ENCODE data around the gene HDAC9. TPM values are rescaled to one million over a fixed set of nuclear protein-coding genes. Genes with fewer than 3 reads are reported as not detected.
"Not testable (repeated sequence)": the region's sequence is repeated elsewhere in the genome, so short reads cannot be mapped to it uniquely, and the experiment has no call there.

HDAC9 gene
- total RNA-seq, 1 experiment from 2014 or later: 2.1 TPM

DNA sequence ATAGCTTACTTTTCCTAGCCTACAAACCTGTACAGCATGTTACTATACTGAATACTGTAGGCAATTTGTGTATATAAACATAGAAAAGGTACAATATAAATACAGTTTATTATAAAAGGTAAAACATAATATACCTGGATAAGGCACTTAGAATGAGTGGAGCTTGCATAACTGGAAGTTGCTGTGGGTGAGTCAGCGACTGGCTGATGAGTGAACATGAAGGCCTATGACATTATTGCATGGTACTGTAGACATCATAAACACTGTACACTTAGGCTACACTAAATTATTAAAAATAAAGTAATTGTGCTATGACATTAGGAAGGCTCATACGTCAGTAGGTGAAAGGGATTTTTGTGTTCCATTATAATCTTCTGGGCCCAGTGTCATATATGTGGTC is 228.8 kb downstream of the HDAC9 start:
- Histone ChIP-seq H3K4me3 (ENCODE audit: insufficient read depth, low read depth, low read length) (no peak overlapping the region), H3K27me3 (ENCODE audit: control insufficient read depth, insufficient read depth, low read length) (no peaks in the 10 kb centered on the region), H3K36me3 (replicated peaks; ENCODE audit: control insufficient read depth, insufficient read depth, low read length) (no peaks in the 10 kb centered on the region)
- DNase-seq: no peak

DNA sequence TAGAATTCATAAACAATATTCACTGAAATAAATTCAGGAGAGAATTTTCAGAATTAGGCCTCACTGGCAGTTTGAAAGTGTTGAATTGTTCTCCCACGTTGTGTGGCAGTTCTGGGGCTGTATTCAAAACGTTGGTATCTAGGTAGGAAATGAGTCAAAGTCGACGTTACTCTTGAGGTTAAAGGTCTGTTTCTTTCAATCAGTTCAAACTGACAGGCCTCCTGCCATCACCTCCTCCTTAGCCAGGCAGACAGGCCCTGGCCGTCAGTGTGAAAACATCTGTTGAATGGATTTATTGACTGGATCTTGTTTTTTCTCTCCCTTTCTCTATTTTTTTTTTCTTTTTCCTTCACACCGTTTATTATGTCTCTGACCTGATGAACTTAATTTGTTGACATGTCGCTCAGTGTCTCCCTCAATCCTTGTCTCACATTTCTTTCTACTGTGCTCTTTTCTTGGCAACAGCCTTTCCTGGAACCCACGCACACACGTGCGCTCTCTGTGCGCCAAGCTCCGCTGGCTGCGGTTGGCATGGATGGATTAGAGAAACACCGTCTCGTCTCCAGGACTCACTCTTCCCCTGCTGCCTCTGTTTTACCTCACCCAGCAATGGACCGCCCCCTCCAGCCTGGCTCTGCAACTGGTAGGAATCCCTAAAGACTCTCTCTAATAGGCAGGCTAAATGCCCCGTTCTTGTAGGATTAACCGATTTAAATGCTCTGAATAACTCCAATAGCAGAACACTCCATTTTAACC is 231.7 kb downstream of the HDAC9 start:
- no peak overlapping the region for H3K4me3 ChIP-seq (ENCODE audit: insufficient read depth, low read depth, low read length)
- no peak for DNase-seq
- no peaks in the 10 kb centered on the region for H3K36me3 ChIP-seq (replicated peaks; ENCODE audit: control insufficient read depth, insufficient read depth, low read length)
- H3K27me3 ChIP-seq (ENCODE audit: control insufficient read depth, insufficient read depth, low read length): no peaks in the 10 kb centered on the region

DNA sequence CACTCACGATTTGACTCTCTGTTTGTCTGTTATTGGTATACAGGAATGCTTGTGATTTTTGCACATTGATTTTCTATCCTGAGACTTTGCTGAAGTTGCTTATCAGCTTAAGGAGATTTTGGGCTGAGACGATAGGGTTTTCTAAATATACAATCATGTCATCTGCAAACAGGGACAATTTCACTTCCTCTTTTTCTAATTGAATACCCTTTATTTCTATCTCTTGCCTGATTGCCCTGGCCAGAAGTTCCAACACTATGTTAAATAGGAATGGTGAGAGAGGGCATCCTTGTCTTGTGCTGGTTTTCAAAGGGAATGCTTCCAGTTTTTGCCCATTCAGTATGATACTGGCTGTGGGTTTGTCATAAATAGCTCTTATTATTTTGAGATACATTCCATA is 240.5 kb downstream of the HDAC9 start:
- not testable (repeated sequence) for H3K4me3 ChIP-seq (ENCODE audit: insufficient read depth, low read depth, low read length); H3K27me3 ChIP-seq (ENCODE audit: control insufficient read depth, insufficient read depth, low read length); H3K36me3 ChIP-seq (replicated peaks; ENCODE audit: control insufficient read depth, insufficient read depth, low read length); DNase-seq

DNA sequence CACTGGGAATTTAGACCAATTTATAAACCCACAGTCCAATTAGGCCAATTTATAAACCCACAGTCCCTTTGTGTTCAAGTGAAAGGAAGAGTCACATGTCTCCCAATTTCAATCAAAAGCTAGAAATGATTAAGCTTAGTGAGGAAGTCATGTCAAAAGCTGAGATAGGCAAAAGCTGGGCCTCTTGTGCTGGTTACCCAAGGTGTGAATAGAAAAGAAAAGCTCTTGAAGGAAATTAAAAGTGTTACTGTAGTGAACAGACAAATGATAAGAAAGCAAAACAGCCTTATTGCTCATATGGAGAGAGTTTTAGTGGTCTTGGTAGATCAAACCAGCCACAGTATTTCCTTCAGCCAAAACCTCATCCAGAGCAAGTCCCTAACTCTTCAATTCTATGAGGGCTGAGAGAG is 245.0 kb downstream of the HDAC9 start:
- DNase-seq: no peak
- H3K36me3 ChIP-seq (replicated peaks; ENCODE audit: control insufficient read depth, insufficient read depth, low read length): no peaks in the 10 kb centered on the region
- no peak overlapping the region for H3K4me3 ChIP-seq (ENCODE audit: insufficient read depth, low read depth, low read length)
- no peaks in the 10 kb centered on the region for H3K27me3 ChIP-seq (ENCODE audit: control insufficient read depth, insufficient read depth, low read length)

DNA sequence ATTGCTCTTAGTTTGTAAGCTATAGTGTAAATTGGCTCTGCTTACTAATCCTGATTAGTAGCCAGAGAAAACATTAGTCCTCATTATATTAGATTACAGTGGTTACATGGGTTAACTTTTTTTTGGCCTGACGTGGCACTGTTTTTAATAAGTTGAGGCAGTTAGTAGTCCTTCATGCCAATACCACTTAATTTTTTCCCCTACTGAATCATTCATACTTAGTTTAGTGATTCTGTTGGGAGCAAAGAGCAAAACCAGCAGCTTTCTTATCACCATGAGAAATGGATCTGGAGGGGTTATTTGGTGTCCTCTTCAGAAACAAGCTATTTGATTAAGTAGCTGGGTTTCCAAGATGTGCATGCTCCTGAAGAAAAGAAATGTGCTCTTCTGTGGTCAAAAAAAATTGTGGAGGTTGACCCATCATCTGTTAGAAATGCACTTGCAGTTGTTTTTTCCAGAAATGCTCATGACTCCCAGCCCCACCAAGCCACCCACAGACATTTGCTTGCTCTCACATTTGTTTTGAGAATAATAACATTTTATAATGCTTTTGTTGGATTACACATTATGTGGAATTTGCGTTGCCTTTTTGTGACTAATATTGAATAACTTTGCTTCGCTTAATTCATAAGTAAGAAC is 258.5 kb downstream of the HDAC9 start:
- Histone ChIP-seq H3K36me3 (replicated peaks; ENCODE audit: control insufficient read depth, insufficient read depth, low read length) (no peaks in the 10 kb centered on the region), H3K27me3 (ENCODE audit: control insufficient read depth, insufficient read depth, low read length) (no peaks in the 10 kb centered on the region), H3K4me3 (ENCODE audit: insufficient read depth, low read depth, low read length) (no peak overlapping the region)
- no peak for DNase-seq

DNA sequence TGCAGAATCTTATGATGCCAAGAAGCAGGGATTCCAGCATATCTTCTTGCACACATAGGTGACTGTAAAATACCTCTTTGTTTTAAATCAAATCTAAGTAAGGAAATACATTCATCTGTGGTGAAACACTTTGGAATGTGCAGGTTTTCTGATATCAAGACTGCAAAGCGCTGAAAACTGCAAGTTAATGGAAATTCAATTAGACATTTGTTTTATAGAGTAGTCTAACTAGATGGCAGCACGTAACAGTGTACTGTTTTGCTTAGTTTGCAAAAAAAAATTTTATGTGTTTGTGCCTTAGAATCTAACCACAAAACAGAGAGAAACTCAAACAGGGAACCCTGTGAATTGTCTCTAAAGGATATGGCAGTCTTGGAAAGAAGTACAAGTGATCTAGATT is 259.2 kb downstream of the HDAC9 start:
- no peaks in the 10 kb centered on the region for H3K27me3 ChIP-seq (ENCODE audit: control insufficient read depth, insufficient read depth, low read length)
- no peak for DNase-seq
- no peaks in the 10 kb centered on the region for H3K36me3 ChIP-seq (replicated peaks; ENCODE audit: control insufficient read depth, insufficient read depth, low read length)
- no peak overlapping the region for H3K4me3 ChIP-seq (ENCODE audit: insufficient read depth, low read depth, low read length)

DNA sequence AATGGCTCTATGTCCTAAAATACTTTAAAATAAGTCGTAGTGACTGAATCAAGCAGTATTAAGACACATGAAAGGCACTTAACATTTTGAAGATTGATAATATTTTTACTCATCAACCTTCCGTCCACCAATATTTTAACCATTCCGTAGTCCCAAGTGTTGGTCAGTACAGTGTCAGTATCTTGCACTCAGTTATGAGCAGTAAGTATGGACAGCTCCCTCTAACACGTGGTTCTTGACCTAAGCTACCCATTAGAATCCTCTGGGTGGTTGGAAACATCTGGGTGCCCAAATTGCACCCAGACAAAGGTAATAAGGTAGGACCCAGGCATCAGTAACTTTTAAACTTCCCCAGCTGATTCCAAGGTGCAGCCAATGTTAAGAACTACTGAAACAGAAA is 260.2 kb downstream of the HDAC9 start:
- no peaks in the 10 kb centered on the region for H3K27me3 ChIP-seq (ENCODE audit: control insufficient read depth, insufficient read depth, low read length)
- no peaks in the 10 kb centered on the region for H3K36me3 ChIP-seq (replicated peaks; ENCODE audit: control insufficient read depth, insufficient read depth, low read length)
- H3K4me3 ChIP-seq (ENCODE audit: insufficient read depth, low read depth, low read length): no peak overlapping the region
- no peak for DNase-seq

DNA sequence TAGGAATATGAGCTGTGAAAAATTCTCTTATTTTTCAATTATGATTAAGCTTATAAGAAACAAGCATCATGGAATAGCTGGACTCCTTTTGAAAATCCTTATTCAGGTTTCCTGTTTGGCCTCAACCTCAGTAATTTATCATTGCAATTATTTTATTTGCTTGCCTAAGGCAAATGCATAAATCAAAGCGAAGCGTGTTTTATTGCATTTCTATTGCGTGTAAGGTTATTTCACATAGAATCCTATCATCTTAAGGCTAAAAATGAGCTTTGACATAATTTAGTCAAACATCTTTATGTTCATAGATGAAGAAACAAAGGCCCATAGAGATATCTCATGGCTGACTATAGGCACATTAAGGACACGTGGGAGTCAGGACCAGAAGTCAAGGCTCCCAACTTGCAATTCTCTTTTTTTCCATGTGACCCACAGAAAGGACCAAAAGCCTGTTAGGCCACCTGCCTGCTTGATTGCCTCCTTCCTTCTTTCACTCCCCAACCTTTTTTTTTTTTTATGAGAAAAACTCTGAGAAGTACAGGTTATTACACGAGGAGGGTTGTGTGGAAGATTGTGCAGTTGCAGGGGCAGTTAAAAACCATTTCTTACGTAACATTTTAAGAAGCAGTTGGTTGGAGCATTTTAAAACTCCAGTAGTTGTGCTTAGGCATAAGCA is 261.0 kb downstream of the HDAC9 start:
- DNase-seq: no peak

DNA sequence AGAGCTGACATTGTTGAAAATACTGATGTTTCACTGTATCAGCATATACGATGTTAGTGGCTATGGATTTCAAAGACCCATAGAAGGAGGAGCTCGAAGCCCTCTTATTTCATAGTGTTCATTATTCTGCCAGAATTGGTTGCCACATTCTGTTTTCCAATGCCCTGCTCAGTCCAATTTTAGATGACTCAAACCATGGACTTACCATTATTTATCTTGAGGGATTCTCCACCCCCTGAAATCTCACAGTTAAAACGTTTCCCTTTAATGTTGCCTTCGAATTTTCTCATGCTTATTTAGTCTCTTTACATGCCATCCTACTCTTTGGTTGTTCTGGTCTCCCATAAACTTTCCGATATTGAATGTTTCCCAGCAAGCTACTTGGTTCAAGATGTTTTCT is 264.5 kb downstream of the HDAC9 start:
- H3K4me3 ChIP-seq (ENCODE audit: insufficient read depth, low read depth, low read length): no peak overlapping the region
- H3K36me3 ChIP-seq (replicated peaks; ENCODE audit: control insufficient read depth, insufficient read depth, low read length): no peaks in the 10 kb centered on the region

More for the DNA sequence above, 261.0 kb downstream of the HDAC9 start:
- no peaks in the 10 kb centered on the region for H3K36me3 ChIP-seq (replicated peaks; ENCODE audit: control insufficient read depth, insufficient read depth, low read length)
- H3K4me3 ChIP-seq (ENCODE audit: insufficient read depth, low read depth, low read length): no peak overlapping the region
- H3K27me3 ChIP-seq (ENCODE audit: control insufficient read depth, insufficient read depth, low read length): no peaks in the 10 kb centered on the region

DNA sequence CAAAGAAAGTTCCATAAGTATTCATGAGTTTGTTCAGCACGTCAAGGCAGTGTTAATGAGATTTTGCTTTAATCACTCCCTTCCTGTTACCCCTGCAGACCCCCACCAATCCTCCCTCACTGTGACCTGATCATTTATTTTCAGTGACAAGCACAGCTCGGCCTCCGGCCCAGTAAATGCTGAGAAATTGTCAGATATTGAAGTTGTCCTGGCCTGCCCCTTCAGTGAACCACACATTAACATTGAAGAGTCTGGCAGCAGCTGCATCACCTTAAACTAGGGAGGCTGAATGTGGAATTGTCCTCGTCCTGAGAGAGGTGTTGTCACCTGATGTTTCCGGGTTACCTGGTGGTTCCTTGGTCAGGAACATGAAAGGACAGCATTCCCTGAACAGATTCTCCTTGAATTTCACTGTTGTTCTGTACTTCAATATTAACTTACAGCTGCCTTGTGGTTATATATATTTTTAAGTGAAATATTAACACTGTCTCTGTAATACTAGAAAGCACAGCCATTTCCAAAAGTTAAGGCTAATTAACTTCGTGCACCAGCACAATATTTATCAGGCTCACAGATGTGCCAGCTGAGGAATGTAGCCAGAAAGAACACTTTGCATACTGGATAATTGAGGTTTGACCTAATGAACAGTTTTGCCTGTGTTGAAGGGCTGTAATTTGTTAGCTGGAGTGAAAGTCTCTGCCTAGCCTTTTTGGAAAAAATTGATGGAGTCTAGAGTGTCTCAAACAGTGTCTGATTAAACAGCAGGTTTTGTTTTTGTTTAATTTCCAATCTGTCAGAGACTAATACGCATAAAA is 265.3 kb downstream of the HDAC9 start:
- Histone ChIP-seq H3K27me3 (ENCODE audit: control insufficient read depth, insufficient read depth, low read length) (no peaks in the 10 kb centered on the region), H3K36me3 (replicated peaks; ENCODE audit: control insufficient read depth, insufficient read depth, low read length) (no peaks in the 10 kb centered on the region), H3K4me3 (ENCODE audit: insufficient read depth, low read depth, low read length) (no peak overlapping the region)
- DNase-seq: no peak

More for the DNA sequence above, 264.5 kb downstream of the HDAC9 start:
- no peaks in the 10 kb centered on the region for H3K27me3 ChIP-seq (ENCODE audit: control insufficient read depth, insufficient read depth, low read length)
- DNase-seq: no peak

DNA sequence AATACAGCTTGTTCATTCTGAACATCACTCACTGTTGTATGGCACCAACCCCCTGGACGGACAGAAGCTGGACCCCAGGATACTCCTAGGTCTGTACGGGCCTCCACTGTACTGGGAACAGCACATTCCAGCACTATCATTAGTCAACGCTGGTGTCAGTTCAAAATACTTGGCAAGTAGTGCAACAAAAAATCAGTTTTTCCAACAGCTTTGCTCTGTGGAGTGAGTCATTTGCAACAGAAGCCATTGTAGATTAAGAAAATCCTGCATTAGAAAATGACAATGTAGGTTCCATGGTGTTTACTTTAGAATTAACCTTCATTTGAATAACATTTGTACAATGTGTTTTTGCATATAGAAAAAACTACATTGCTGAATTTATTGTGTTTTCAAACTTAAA is 266.6 kb downstream of the HDAC9 start:
- no peak for DNase-seq
- Histone ChIP-seq H3K4me3 (ENCODE audit: insufficient read depth, low read depth, low read length) (no peak overlapping the region), H3K27me3 (ENCODE audit: control insufficient read depth, insufficient read depth, low read length) (no peaks in the 10 kb centered on the region), H3K36me3 (replicated peaks; ENCODE audit: control insufficient read depth, insufficient read depth, low read length) (no peaks in the 10 kb centered on the region)

DNA sequence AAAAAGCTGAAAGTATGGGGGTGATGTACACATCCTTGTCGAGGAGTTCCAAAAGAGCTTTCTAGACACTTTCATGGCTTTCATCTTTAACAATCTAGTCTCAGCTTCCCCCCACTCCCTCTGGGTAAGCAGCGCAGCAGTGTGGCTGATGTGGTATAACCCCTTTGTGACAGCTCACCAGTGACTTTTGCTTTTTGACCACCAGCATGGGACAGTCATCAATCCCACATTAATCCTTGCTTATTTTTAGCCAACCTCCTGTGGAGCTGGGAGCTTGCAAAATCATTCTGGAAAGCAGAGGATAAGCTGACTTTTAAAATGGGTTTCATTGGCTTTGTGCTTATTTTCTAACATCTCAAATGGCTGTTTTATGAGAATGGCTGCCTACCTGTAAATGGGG is 272.7 kb downstream of the HDAC9 start:
- Histone ChIP-seq H3K4me3 (ENCODE audit: insufficient read depth, low read depth, low read length) (no peak overlapping the region), H3K27me3 (ENCODE audit: control insufficient read depth, insufficient read depth, low read length) (no peaks in the 10 kb centered on the region), H3K36me3 (replicated peaks; ENCODE audit: control insufficient read depth, insufficient read depth, low read length) (no peaks in the 10 kb centered on the region)
- no peak for DNase-seq

DNA sequence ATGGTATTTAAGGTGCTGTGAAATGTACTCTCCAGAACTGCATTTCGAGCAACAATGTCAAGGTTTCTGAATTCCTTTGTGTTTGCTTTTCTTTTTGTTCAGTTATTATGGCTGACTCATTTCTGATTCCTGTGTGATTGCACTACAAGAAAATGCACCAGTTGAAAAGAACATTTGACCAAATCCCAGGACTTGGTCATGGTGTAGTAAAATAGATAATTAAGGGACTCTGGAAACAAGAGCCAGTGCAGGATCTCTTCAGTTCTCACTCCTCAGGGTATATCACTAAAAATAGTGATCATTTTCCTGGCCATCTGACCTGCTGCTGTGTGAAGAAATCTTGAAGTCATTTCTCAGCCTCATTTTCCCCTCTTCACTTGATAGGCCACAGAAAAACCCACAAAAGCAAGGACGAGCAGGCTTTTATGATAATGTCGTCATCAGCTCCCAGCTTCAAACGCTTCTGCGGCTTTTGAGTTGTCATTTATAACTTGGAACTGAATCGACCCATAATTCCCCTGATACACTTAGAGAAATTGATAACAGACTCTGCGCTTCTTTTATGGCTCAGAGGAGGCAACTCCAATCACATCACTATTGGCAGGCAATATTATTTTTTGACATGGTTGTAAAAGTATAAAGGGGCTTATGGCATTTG is 274.7 kb downstream of the HDAC9 start:
- DNase-seq: no peak
- H3K36me3 ChIP-seq (replicated peaks; ENCODE audit: control insufficient read depth, insufficient read depth, low read length): no peaks in the 10 kb centered on the region
- no peaks in the 10 kb centered on the region for H3K27me3 ChIP-seq (ENCODE audit: control insufficient read depth, insufficient read depth, low read length)
- no peak overlapping the region for H3K4me3 ChIP-seq (ENCODE audit: insufficient read depth, low read depth, low read length)

DNA sequence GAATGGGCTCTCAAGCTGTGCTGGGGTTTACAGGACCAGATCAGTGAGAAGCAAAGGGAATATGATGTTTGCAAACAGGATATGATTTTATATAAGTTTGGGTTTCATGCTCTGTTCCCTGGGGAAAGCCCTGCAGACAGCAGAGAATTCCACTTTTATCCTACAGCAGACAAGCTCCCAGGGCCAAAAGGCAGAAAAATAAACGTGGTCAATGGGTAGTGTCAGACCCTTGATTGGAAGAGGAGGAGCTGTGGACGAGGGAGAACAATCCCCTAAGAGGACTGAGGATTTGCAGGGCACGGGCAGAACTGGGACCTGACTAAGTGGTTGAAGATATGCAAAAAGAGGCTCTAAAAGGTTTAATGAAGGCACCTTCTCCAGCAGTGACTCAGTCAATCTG is 275.3 kb downstream of the HDAC9 start:
- H3K27me3 ChIP-seq (ENCODE audit: control insufficient read depth, insufficient read depth, low read length): no peaks in the 10 kb centered on the region
- DNase-seq: no peak
- H3K36me3 ChIP-seq (replicated peaks; ENCODE audit: control insufficient read depth, insufficient read depth, low read length): no peaks in the 10 kb centered on the region
- no peak overlapping the region for H3K4me3 ChIP-seq (ENCODE audit: insufficient read depth, low read depth, low read length)
